Activated CD4-positive, alpha-beta T cell treated with anti-CD3 and anti-CD28 coated beads, Interleukin-2, amount 50 U/mL, for 16 hours (primary cell): ENCODE data around the gene CDH4.
A peak's percentile ranks its signal among the peaks of the same experiment; 100 is the strongest.

Source experiments
- DNase-seq: peaks from one replicate; pipeline ENCODE4 v3.0.0-alpha.2; 2020

CDH4 gene

DNA sequence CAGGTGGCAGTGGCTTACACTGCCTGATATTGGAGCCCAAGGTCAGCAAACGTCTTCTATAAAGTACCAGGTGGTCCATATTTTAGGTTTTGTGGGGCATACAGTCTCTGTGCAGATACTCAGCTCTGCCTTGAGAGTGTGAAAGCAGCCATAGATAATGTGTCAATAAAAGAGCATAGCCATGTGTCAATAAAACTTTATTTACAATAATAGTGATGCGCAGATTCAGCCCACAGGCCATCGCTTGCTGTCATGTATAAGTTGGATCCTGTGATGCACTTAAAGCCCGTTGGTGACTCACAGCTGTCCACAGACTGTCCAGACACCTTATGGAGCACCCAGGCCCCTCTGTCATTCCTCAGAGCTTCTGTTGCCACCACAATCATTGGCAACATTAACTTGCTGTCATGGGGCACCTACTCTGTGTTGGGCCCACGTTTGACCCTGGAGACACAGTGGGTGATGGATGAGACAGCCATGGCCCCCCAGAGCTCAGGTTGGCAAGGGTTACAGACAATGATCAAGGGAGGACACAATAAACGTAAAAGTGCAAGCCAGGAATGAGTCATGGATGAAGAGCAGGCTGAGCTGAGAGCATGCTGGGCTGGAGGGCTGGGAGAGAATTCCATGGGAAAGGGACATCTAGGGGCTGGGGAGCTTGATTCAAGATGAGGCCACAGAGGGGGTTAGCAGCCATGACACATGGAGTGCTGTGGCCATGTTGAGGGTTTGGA is 640.0 kb downstream of the CDH4 start:
- no peak for DNase-seq

DNA sequence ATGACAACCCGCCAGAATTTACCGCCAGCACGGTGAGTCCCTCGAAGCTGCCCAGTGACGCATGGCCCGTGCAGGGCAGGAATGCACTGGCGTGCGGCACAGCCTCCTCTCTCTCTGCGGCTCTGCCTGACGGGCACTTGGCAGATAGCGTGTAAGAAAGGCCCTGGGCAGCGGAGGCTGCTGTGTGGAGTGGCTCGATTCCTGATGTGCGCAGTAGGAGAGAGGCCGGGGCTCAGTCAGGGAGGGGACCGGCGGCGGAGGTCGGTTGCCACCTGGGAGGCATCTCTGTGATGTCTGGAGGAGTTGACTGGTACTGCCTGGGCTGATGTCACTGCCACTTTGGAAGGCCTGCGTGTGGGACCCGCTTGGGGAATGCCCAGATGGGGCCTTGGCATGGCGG is 643.0 kb downstream of the CDH4 start:
- no peak for DNase-seq

- DNase-seq = no peak
Measured at GRCh38 chr20:61895686-61896057, 643.6 kb downstream of the CDH4 start.

- DNase-seq = peak; percentile 31
Measured at GRCh38 chr20:61896058-61896961, 644.2 kb downstream of the CDH4 start.

DNA sequence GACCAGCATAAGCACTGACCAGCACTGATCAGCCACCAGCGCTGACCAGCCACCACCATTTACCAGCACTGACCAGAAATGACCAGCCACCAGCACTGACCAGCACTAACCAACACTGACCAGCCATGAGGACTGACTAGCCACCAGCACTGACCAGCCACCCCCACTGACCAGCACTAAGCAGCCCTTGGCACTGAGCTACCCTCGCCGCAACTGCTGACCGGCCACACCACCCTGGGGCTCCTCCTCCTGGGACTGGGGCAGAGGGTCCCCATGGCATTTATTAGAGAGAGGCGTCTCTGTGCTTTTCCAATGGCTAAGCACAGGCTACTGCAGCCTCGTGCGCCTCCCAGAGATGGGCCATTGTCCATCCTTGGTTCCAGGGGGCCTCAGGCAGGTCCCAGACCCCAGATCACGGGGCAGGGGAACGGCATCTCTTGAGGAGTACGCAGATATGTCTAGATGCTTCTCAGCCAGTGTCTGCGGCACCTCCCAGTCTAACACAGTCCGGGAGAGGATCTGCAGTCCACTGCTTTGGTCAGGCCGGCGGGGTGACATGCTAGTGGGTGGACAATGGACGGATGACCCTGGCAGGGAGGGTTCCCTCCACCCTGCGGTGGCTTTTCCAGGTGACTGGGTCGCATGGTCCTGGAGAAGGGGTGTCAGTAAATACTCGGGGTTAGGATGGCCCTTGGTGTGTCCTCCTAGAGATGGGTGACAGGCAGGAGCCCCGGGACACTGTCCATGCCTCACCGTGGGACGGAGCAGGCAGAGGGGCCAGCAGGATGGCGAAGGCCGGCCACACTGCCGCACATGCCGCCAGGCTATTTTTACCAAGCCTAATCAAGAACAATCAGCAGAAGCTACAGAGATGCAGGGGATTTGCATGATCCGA is 645.6 kb downstream of the CDH4 start:
- no peak for DNase-seq

- DNase-seq = no peak
Measured at GRCh38 chr20:61898405-61898804, 646.3 kb downstream of the CDH4 start.

DNA sequence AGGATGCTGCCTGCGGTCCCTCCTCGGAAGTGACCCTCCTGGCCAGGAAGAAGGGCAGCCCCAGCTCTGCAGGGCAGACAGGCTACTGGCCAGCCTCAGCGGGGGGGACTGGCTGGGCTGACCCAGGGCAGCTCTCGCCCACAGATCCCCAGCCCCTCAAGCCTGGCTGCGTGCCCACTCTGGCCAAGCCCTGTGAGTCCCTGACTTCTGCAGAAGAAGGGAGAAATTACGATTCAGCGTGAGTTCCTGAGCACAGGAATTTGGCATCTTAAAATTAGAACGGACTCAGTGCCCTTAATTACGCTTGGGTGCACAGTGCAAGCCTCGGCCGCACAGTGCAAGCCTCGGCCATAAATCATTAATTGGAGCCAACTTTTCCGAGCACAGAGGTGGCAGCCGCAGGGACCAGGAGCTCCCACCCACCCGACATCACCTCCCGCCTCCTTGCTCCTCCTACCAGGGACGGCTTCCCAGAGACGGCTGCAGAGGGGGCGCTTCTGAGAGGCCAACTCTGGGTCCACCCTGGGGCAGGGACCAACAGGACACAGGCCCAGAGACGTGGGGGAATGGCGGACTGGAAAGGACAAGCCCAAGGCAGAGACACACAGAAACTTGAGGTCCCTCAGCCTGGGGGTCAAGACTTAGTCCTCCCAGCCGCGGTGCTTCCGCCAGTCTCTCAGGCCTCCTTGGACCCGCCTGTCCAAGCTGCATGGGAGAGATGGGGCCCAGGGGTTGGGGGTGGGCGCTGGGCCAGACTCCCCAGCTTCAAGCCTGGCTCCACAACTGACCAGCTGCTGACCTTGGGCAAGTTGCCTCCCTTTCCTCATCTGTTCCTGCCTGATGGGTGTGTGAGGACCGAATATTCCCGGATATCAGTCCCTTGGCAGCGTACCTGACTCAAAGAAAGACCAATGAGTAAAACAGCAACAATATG is 648.2 kb downstream of the CDH4 start:
- DNase-seq = no peak

DNA sequence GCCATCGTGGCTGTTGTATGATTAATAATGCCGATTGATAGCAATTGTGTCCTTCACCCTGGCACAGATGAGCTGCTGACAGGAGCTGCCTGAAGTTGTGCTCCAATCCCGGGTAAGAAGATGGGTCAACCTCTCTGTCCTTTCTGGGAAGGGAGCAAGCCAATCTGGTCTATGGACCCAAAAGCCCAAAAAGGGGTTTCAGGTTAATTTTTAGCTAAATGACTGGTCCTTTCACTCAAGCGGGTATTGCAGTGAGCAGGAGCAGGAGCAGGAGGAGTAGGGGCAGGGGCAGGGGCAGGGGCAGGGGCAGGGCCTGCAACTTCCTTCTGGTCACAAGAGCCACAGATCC is 648.9 kb downstream of the CDH4 start:
- no peak for DNase-seq

- DNase-seq = peak; percentile 5
Measured at GRCh38 chr20:61901392-61902220, 649.5 kb downstream of the CDH4 start.

DNA sequence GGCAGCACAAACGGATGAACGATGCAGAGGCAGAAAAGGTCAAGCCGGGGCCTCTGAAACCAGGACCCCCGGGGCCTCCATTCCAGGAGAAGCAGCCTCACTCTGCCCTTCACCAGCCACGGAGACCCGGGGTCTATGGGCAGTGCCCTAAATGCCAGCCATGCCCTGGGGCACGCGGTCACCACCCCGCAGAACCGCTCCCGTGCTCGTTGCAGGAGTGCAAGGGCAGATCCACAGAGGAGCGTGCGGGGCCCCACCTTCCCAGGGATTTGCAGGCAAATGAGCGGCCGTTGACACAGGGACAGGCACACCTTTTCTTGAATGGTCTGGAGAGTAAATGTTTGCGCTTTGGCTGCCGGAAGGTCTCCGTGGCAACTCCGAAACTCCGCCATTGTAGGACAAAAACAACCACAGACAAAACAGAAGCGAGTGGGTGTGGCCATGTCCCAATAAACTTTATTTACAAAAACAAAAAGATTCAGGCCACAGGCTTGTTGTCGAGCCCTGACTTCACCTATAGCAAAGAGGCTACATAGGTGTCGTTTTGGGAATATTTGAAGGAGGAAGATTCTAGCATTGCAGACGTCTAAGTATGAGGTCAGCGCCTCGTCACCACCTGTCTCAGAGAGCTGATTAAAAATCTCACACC is 650.3 kb downstream of the CDH4 start:
- no peak for DNase-seq

GRCh38 chr20:61903575-61904340 is 651.7 kb downstream of the CDH4 start:
- DNase-seq = no peak

- DNase-seq = no peak
Measured at GRCh38 chr20:61904456-61904855, 652.4 kb downstream of the CDH4 start.

DNA sequence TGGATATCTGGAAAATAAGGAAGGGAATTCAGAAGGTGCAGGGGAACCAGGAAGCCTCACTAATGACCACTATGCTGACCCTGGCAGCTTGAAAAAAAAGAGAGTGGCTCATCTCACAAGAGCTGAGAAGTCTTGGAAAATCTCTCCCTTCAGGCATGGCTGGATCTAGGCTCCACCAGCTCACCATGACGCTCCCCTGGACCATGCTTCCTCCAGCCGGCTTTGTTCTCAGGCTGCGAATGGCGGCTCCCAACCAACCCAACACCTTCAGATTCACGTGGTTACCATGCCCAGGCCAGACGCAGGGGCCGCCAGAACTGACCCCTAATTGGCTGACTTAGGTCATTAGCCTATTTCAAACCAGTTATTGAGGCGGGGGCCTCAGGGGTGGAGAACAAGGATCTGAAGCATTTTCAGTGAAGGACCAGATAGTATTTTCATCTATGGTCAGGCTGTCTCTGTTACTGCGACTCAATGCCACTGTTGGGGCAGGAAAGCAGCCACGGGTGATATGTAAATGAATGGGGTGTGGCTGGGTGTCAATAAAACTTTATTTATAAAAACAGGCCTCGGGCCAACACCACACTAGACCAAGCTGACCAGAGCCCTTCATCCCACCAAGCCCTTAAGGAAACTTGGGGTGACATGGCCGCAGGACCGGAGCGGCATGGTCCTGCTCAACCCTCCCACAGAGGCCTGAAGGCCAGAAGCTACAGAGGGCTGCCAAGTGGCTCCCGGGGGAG is 653.9 kb downstream of the CDH4 start:
- DNase-seq = no peak

GRCh38 chr20:61907081-61907891 is 655.2 kb downstream of the CDH4 start:
- DNase-seq = no peak

- no peak for DNase-seq
Measured at GRCh38 chr20:61908057-61909026, 656.3 kb downstream of the CDH4 start.

DNA sequence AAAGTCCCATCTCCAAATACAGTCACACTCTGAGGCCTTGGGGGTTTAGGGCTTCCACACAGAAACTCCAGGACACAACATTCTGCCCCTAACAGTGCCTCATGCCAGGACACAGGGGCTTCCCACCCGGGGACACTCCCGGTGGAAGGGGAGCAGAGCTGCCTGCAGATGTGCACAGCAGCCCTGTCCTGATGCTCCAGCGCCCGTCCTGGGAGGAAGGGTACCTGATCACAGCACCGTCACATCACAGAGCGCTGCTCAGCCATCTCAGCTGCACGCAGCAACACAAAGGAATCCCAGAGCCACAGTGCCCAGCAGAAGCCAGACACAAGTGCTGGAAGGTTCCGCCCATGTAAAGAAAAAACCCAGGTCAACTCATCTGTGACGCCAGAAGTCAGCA is 657.0 kb downstream of the CDH4 start:
- DNase-seq = no peak

DNA sequence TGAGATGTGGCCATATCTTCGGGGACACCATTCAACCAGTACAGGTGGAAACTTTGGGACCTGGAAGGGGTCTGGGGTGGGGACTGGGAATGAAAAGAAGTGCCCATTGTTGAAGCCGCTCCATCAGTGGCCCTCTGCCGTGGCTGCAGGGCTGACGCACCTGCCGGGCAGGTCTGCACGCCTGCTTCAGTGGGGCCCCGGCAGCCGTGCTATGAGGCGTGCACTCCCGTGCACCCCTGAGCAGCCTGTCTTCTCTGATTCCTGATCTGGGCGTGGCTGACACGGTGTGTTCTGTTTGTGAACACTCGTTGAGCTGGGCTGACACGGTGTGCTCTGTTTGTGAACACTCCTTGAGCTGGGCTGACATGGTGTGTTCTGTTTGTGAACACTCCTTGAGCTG is 657.8 kb downstream of the CDH4 start:
- DNase-seq = no peak
